Ishikawa (cell line): Measurements from ENCODE around the gene COL28A1.
A peak's percentile ranks its signal among the peaks of the same experiment; 100 is the strongest.

ENCODE experiments used
- CEBPB ChIP-seq: IDR thresholded peaks from 2 replicates; pipeline ENCODE4 v1.6.1; 2012
- CREB1 ChIP-seq: IDR thresholded peaks from 2 replicates; pipeline ENCODE4 v1.6.1; 2012; ENCODE audit warnings: low read depth
- EGR1 ChIP-seq: IDR thresholded peaks from 2 replicates; pipeline ENCODE4 v1.6.1; 2012
- EP300 ChIP-seq: IDR thresholded peaks from 2 replicates; pipeline ENCODE4 v1.6.1; 2012; ENCODE audit warnings: borderline replicate concordance
- FOXM1 ChIP-seq: IDR thresholded peaks from 2 replicates; pipeline ENCODE4 v1.6.1; 2012; ENCODE audit warnings: low read depth, borderline replicate concordance
- NFIC ChIP-seq: IDR thresholded peaks from 2 replicates; pipeline ENCODE4 v1.6.1; 2012
- RAD21 ChIP-seq: IDR thresholded peaks from 2 replicates; pipeline ENCODE4 v1.6.1; 2012; ENCODE audit warnings: low read depth
- TAF1 ChIP-seq: IDR thresholded peaks from 2 replicates; pipeline ENCODE4 v1.6.1; 2012; ENCODE audit warnings: low read depth, mild to moderate bottlenecking
- TCF12 ChIP-seq: IDR thresholded peaks from 2 replicates; pipeline ENCODE4 v1.6.1; 2012; ENCODE audit warnings: low read depth
- TEAD4 ChIP-seq: IDR thresholded peaks from 2 replicates; pipeline ENCODE4 v1.6.1; 2012
- YY1 ChIP-seq: IDR thresholded peaks from 2 replicates; pipeline ENCODE4 v1.6.1; 2012; ENCODE audit warnings: low read depth
- ZBTB7A ChIP-seq: IDR thresholded peaks from 2 replicates; pipeline ENCODE4 v1.6.1; 2012; ENCODE audit warnings: low read depth
- TF ChIP-seq, protein P1 (sequence below): IDR thresholded peaks from 2 replicates; pipeline ENCODE4 v1.6.1; 2012
- TF ChIP-seq, protein P2 (sequence below): IDR thresholded peaks from 2 replicates; pipeline ENCODE4 v1.6.1; 2012; ENCODE audit warnings: low read depth, mild to moderate bottlenecking
- TF ChIP-seq, protein P3 (sequence below): IDR thresholded peaks from 2 replicates; pipeline ENCODE4 v1.6.1; 2012

The COL28A1 gene

DNA sequence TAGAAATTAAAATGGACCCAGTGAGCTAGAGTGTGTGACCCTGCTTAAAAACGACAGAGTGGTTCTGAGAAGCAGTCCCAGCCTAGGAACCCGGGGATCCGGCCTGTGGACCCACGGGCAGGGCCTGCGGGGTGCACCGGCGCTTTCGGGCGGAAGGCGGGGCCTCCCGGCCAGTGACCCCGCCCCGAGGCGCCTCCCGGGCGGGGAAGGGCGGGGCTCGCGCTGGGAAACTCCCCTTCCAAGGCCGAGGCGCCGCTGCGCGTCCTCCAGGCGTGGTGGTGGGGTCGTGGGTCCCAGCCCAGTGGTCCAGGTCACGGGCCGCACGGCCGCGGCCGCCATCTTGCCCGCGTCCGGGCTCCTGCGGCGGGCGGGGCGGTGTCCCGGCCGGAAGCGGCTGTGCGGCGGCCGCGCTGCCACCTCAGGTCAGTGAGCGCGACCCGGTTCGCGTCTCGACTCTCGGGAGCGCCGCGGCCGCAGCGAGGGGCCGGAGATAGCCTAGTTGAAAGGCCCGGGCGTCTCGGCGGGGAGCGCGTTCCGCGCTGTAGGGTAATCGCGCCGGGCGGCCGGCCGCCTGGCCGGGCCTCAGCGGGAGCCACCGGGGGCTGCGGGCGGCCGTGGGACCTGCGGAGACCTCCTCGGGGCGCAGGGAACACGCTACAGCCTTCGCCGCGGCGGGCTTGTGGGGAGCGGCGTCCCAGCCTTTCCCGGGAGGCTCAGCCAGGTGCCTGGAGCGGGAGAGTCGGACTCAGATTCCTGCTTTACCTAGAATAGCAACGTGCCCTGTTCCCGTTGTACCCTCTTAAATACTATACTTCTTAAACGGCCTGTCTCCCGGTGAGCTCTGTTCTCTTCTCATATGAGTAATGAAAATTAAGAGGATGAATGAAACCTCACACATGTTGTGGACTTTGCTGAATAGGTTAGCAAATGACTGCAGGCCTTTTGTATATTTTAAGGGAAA is 31.3 kb upstream of the COL28A1 start, which contains the start of gene MIOS:
TSS of gene MIOS (plus strand) at position 234 of the 961 bp plus-strand sequence. CDS start 5,592 bp downstream, outside the sequence.
- no peak for TF ChIP-seq CEBPB
- TF ChIP-seq, protein P1, sequence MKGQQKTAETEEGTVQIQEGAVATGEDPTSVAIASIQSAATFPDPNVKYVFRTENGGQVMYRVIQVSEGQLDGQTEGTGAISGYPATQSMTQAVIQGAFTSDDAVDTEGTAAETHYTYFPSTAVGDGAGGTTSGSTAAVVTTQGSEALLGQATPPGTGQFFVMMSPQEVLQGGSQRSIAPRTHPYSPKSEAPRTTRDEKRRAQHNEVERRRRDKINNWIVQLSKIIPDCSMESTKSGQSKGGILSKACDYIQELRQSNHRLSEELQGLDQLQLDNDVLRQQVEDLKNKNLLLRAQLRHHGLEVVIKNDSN = peak; percentile 42; the same call in 1 of the 2 replicates
- TF ChIP-seq, protein P2, sequence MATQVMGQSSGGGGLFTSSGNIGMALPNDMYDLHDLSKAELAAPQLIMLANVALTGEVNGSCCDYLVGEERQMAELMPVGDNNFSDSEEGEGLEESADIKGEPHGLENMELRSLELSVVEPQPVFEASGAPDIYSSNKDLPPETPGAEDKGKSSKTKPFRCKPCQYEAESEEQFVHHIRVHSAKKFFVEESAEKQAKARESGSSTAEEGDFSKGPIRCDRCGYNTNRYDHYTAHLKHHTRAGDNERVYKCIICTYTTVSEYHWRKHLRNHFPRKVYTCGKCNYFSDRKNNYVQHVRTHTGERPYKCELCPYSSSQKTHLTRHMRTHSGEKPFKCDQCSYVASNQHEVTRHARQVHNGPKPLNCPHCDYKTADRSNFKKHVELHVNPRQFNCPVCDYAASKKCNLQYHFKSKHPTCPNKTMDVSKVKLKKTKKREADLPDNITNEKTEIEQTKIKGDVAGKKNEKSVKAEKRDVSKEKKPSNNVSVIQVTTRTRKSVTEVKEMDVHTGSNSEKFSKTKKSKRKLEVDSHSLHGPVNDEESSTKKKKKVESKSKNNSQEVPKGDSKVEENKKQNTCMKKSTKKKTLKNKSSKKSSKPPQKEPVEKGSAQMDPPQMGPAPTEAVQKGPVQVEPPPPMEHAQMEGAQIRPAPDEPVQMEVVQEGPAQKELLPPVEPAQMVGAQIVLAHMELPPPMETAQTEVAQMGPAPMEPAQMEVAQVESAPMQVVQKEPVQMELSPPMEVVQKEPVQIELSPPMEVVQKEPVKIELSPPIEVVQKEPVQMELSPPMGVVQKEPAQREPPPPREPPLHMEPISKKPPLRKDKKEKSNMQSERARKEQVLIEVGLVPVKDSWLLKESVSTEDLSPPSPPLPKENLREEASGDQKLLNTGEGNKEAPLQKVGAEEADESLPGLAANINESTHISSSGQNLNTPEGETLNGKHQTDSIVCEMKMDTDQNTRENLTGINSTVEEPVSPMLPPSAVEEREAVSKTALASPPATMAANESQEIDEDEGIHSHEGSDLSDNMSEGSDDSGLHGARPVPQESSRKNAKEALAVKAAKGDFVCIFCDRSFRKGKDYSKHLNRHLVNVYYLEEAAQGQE = peak; percentile 4; the same call in 1 of the 2 replicates
- no peak for TF ChIP-seq TEAD4
- no peak for TF ChIP-seq RAD21
- TF ChIP-seq FOXM1 = no peak
- no peak for TF ChIP-seq CREB1
- no peak for TF ChIP-seq NFIC
- peak; percentile 43; the same call in 1 of the 2 replicates for TF ChIP-seq TAF1
- TF ChIP-seq TCF12 = no peak
- TF ChIP-seq ZBTB7A = peak; percentile 92; the same call in 1 of the 2 replicates
- TF ChIP-seq EP300 = no peak
- no peak for TF ChIP-seq EGR1
- TF ChIP-seq YY1 = peak; percentile 91
- TF ChIP-seq, protein P3, sequence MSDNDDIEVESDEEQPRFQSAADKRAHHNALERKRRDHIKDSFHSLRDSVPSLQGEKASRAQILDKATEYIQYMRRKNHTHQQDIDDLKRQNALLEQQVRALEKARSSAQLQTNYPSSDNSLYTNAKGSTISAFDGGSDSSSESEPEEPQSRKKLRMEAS = peak; percentile 9; the same call in 1 of the 2 replicates

DNA sequence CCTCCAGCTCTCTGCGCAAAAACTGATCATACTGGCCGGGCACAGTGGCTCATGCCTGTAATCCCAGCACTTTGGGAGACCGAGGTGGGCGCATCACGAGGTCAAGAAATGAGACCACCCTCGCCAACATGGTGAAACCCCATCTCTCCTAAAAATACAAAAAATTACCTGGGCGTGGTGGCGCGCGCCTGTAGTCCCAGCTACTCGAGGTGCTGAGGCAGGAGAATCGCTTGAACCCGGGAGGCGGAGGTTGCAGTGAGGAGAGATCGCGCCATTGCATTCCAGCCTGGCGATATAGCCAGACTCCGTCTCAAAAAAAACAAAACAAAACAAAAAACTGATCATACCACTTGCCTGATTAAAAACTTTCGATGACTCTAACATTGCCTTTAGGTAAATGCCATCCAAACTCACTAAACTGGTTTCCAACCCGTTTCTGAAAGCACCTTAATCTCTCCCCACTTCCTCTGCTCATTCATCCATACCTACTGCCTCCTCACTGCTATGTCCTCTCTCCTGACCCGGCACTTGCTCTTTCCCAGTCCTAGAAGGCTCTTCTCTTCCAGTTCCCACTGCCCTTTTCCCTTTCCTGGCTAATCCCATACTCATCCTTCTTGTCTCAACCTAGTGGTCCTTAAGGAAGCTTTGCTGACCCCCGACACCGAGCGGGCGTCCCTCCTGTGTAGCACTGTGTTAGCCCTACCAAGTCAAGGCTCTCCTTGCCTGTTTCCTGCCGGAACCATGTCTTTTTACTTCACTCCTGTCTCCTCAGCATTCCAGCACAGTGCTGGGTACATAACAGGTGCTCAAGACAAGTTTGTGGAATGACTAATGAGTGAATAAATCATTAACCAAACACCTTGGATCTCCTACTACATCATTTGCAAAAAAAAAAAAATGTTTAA is 30.3 kb upstream of the COL28A1 start:
- no peak for TF ChIP-seq TAF1
- peak; percentile 30; the same call in 1 of the 2 replicates for TF ChIP-seq TEAD4
- peak; percentile 56; the same call in 1 of the 2 replicates for TF ChIP-seq TCF12

DNA sequence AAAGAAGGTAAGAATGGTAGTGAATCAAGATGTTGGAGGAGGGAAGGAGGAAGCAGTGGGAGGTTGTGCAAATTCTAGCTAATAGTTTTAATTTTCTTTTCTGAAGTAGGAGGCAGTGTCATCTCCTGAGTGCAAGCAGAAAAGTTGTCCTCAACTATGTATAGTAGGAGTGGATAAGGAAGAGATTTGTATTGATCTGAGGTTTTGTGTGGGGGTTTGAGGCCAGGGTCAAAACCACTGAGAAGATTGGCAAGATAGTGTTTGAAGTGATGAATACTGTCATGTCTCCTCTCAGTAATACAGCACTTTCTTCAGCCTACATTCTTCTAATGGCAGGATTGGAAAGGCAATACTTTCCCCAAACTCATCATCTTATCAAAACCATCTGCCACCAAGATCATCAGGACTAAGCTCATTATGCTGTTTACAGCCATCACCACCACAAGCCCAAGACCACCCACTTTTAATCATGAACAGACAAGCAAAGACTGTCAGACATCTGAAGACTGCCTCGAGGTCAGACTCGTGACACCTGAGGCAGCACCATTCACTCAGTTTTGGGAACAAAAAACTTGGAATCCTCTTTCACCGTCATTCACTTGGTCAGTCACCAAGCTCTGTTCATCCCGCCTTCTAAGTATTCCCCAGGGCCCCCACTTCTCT is 29.5 kb upstream of the COL28A1 start:
- no peak for TF ChIP-seq TCF12
- TF ChIP-seq CREB1 = no peak
- no peak for TF ChIP-seq FOXM1
- no peak for TF ChIP-seq EP300
- no peak for TF ChIP-seq YY1

DNA sequence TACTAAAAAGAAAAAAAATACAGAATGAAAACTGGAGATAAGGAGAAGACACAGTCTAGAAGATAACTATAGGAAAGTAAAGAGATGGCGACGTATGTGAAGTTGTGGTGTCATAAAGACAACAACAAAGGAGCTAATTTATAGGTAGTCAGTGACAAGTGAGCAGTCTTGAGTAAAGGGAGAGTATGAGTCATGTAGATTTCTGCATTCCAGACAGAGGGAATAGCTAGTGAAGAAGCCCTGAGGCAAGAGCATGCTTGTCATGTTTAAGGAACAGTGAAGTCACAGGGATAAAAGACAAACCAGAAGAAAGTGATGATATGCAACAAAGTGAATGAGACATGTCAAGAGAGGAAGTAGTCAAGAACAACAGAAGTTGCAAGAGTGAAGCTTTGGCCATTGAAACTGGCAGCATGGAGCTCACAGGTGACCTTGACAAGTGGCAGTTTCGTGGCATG is 28.7 kb upstream of the COL28A1 start:
- no peak for TF ChIP-seq TAF1
- no peak for TF ChIP-seq ZBTB7A
- no peak for TF ChIP-seq CREB1
- peak; percentile 68 for TF ChIP-seq TEAD4
- no peak for TF ChIP-seq RAD21
- TF ChIP-seq, protein P3 = no peak
- no peak for TF ChIP-seq NFIC

DNA sequence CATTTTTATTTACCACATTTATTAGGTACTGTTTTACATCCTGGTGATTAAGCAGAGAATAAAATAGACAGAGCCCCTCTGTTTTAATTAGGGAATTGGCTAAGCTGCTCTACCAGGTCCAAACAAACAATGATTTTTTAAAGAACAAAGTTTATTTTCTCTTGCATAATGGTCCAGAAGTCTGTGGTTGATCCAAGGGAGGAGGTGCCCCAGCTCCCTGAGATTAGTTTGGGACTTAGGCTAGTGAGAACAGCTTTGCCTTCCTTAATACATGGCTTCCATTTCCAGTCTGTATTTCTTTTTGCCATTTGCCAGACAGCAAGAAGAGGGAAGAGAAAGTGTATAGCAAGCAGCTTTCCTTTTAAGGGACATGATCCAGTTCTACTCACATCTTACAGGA is 28.1 kb upstream of the COL28A1 start:
- TF ChIP-seq RAD21 = no peak
- no peak for TF ChIP-seq EGR1
- TF ChIP-seq CEBPB = no peak

DNA sequence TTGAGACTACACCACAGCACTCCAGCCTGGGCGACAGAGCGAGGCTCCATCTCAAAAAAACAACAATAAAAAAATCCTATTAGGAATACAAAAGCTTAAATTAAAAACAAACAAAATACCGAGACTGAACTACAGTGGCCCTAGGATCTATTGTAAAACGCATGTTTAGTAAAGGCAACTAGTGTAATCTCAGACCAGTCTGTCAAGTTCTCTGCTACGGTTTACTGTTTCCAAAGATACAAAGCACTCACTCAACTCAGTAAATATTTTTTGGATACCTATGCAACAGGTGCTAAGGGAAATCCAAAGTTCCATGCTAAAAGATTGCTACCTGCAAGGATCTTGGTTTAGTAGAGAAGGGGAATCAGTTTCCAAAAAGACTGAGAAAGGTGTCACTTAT is 27.6 kb upstream of the COL28A1 start:
- TF ChIP-seq RAD21 (no peak), NFIC (no peak), TAF1 (no peak), CEBPB (no peak), ZBTB7A (no peak), FOXM1 (no peak), YY1 (no peak), EP300 (no peak), TEAD4 (no peak), TCF12 (no peak), EGR1 (no peak), CREB1 (no peak)
- TF ChIP-seq, protein P1 = no peak
- TF ChIP-seq, protein P2 = no peak
- TF ChIP-seq, protein P3 = no peak
